ENCODE results near the gene IL1RL2.

DNA sequence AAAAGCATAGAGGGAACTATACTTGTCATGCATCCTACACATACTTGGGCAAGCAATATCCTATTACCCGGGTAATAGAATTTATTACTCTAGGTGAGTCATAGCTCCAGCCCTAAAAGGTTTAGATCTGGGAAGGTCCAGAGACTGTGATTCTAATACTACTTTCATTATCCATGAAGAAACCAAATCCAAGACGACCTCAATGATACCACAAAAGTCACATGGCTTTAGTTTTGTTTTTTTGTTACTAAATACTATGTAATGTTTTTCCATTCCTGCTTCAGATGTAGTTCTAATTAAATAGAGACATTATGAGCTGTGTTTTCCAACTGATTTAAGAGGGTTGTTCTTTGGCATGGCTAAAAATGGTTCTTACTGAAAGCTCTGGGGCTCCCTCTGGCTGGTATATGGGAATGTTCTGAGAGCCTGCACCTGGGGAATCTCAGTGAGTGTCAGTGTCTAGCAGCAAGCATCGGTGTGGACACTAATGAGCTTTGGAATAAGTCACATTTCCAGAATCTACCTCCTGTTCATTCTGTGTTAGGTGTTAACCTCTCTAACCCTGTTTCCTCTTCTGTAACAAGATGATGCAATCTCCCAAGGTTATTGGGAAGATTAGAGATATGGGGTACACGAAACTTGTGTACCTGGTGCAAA is 20.5 kb upstream of the IL1RL2 start:
- TF ChIP-seq POLR2AphosphoS5 (IDR thresholded peaks at IDR 0.05; ENCODE audit: low read depth, low read length) = no peak
- TF ChIP-seq POLR2A (IDR thresholded peaks at IDR 0.05; ENCODE audit: low read depth, low read length) = no peak
- TF ChIP-seq TAF1 (IDR thresholded peaks at IDR 0.05; ENCODE audit: borderline replicate concordance, low read depth, low read length) = no peak
